ENCODE results near the gene PPHLN1. TPM values are rescaled to one million over a fixed set of nuclear protein-coding genes. Genes with fewer than 3 reads are reported as not detected.

The PPHLN1 gene
- total RNA-seq, 2 donors from 2014 or later = 56.9 to 63.1 TPM

GRCh38 chr12:42296503-42297109 lies 29.4 kb upstream of the PPHLN1 start:
- no peak for ATAC-seq (replicated peaks in 1 of 2)

GRCh38 chr12:42298887-42299286 lies 27.1 kb upstream of the PPHLN1 start:
- Mint-ChIP-seq H3K4me1 (ENCODE audit: low read depth) (peaks cover 25% of the 10 kb centered on the region), H3K9me3 (no peaks in the 10 kb centered on the region), H3K36me3 (ENCODE audit: insufficient read depth in 2 of 2) (no peaks in the 10 kb centered on the region), H3K4me3 (peak overlapping the region; percentile 12 to 46), H3K27me3 (ENCODE audit: low read depth) (no peaks in the 10 kb centered on the region), H3K27ac (peak overlapping the region; percentile 77)
- DNase-seq (no peak), ATAC-seq (replicated peaks in 1 of 2) (no peak)

More at GRCh38 chr12:42296503-42297109, 29.4 kb upstream of the PPHLN1 start:
- Mint-ChIP-seq H3K36me3 (ENCODE audit: insufficient read depth in 2 of 2) (no peaks in the 10 kb centered on the region), H3K9me3 (no peaks in the 10 kb centered on the region), H3K27me3 (ENCODE audit: low read depth) (no peaks in the 10 kb centered on the region), H3K4me3 (no peak overlapping the region), H3K4me1 (ENCODE audit: low read depth) (peaks cover 25% of the 10 kb centered on the region), H3K27ac (no peak overlapping the region)
- no peak for DNase-seq

- peak; percentile 97 to 99 for ATAC-seq (replicated peaks in 1 of 2)
- Mint-ChIP-seq H3K4me3 (peak overlapping the region; percentile 46 to 58), H3K27ac (peak overlapping the region; percentile 32), H3K36me3 (ENCODE audit: insufficient read depth in 2 of 2) (no peaks in the 10 kb centered on the region), H3K27me3 (ENCODE audit: low read depth) (no peaks in the 10 kb centered on the region), H3K9me3 (no peaks in the 10 kb centered on the region), H3K4me1 (ENCODE audit: low read depth) (peaks cover 25% of the 10 kb centered on the region)
- peak; percentile 63 to 79 for DNase-seq
Observed at GRCh38 chr12:42299392-42300308, 26.3 kb upstream of the PPHLN1 start.

- ATAC-seq (replicated peaks in 1 of 2) = no peak
- Mint-ChIP-seq H3K27me3 (ENCODE audit: low read depth) (no peaks in the 10 kb centered on the region), H3K4me1 (ENCODE audit: low read depth) (no peaks in the 10 kb centered on the region), H3K4me3 (no peak overlapping the region), H3K36me3 (ENCODE audit: insufficient read depth in 2 of 2) (peaks cover 0 to 1% of the 10 kb centered on the region in 2 donors), H3K9me3 (no peaks in the 10 kb centered on the region), H3K27ac (no peak overlapping the region)
- no peak for DNase-seq
Observed at GRCh38 chr12:42306297-42306696, 19.7 kb upstream of the PPHLN1 start.

- H3K27ac Mint-ChIP-seq = peak overlapping the region; percentile 33
- ATAC-seq (replicated peaks in 1 of 2) = peak in 1 of 2 donors; percentile 35
- no peaks in the 10 kb centered on the region for H3K27me3 Mint-ChIP-seq (ENCODE audit: low read depth)
- no peaks in the 10 kb centered on the region for H3K9me3 Mint-ChIP-seq
- H3K4me3 Mint-ChIP-seq = no peak overlapping the region
- no peak for DNase-seq
- H3K36me3 Mint-ChIP-seq (ENCODE audit: insufficient read depth in 2 of 2) = peaks cover 0 to 1% of the 10 kb centered on the region in 2 donors
- H3K4me1 Mint-ChIP-seq (ENCODE audit: low read depth) = no peaks in the 10 kb centered on the region
Observed at GRCh38 chr12:42308390-42308789, 17.6 kb upstream of the PPHLN1 start.

- Mint-ChIP-seq H3K4me3 (no peak overlapping the region), H3K27ac (no peak overlapping the region), H3K36me3 (ENCODE audit: insufficient read depth in 2 of 2) (peaks cover 0 to 7% of the 10 kb centered on the region in 2 donors), H3K9me3 (no peaks in the 10 kb centered on the region), H3K27me3 (ENCODE audit: low read depth) (no peaks in the 10 kb centered on the region), H3K4me1 (ENCODE audit: low read depth) (no peaks in the 10 kb centered on the region)
- DNase-seq (no peak), ATAC-seq (replicated peaks in 1 of 2) (no peak)
Observed at GRCh38 chr12:42309996-42310395, 16.0 kb upstream of the PPHLN1 start.

- no peak for ATAC-seq (replicated peaks in 1 of 2)
- Mint-ChIP-seq H3K9me3 (no peaks in the 10 kb centered on the region), H3K27me3 (ENCODE audit: low read depth) (no peaks in the 10 kb centered on the region), H3K36me3 (ENCODE audit: insufficient read depth in 2 of 2) (peaks cover under 1 to 14% of the 10 kb centered on the region in 2 donors), H3K27ac (no peak overlapping the region), H3K4me3 (no peak overlapping the region), H3K4me1 (ENCODE audit: low read depth) (no peaks in the 10 kb centered on the region)
- no peak for DNase-seq
Observed at GRCh38 chr12:42315108-42315507, 10.9 kb upstream of the PPHLN1 start.

- Mint-ChIP-seq H3K36me3 (ENCODE audit: insufficient read depth in 2 of 2) (peaks cover 4 to 16% of the 10 kb centered on the region in 2 donors), H3K27ac (no peak overlapping the region)
Observed at GRCh38 chr12:42320796-42321195, 5.2 kb upstream of the PPHLN1 start.

GRCh38 chr12:42322567-42322966 lies 3.4 kb upstream of the PPHLN1 start:
- Mint-ChIP-seq H3K4me1 (ENCODE audit: low read depth) (peaks cover 11% of the 10 kb centered on the region), H3K9me3 (no peaks in the 10 kb centered on the region), H3K36me3 (ENCODE audit: insufficient read depth in 2 of 2) (peaks cover 14 to 17% of the 10 kb centered on the region in 2 donors), H3K27me3 (ENCODE audit: low read depth) (no peaks in the 10 kb centered on the region), H3K27ac (no peak overlapping the region), H3K4me3 (no peak overlapping the region)
- no peak for DNase-seq
- no peak for ATAC-seq (replicated peaks in 1 of 2)

More at GRCh38 chr12:42320796-42321195, 5.2 kb upstream of the PPHLN1 start:
- no peaks in the 10 kb centered on the region for H3K4me1 Mint-ChIP-seq (ENCODE audit: low read depth)
- no peaks in the 10 kb centered on the region for H3K9me3 Mint-ChIP-seq
- ATAC-seq (replicated peaks in 1 of 2) (no peak), DNase-seq (no peak)
- no peak overlapping the region for H3K4me3 Mint-ChIP-seq
- H3K27me3 Mint-ChIP-seq (ENCODE audit: low read depth) = no peaks in the 10 kb centered on the region

GRCh38 chr12:42323856-42324255 lies 2.1 kb upstream of the PPHLN1 start:
- peaks cover 14 to 15% of the 10 kb centered on the region in 2 donors for H3K36me3 Mint-ChIP-seq (ENCODE audit: insufficient read depth in 2 of 2)
- no peaks in the 10 kb centered on the region for H3K27me3 Mint-ChIP-seq (ENCODE audit: low read depth)
- no peak overlapping the region for H3K27ac Mint-ChIP-seq
- DNase-seq (no peak), ATAC-seq (replicated peaks in 1 of 2) (no peak)
- no peak overlapping the region for H3K4me3 Mint-ChIP-seq
- no peaks in the 10 kb centered on the region for H3K9me3 Mint-ChIP-seq
- H3K4me1 Mint-ChIP-seq (ENCODE audit: low read depth) = peaks cover 23% of the 10 kb centered on the region

GRCh38 chr12:42325326-42325652 lies 678 bp upstream of the PPHLN1 start:
- peaks cover 12 to 13% of the 10 kb centered on the region in 2 donors for H3K36me3 Mint-ChIP-seq (ENCODE audit: insufficient read depth in 2 of 2)
- H3K27ac Mint-ChIP-seq = peak overlapping the region; percentile 94
- H3K9me3 Mint-ChIP-seq = no peaks in the 10 kb centered on the region
- no peaks in the 10 kb centered on the region for H3K27me3 Mint-ChIP-seq (ENCODE audit: low read depth)
- no peak for DNase-seq
- peaks cover 34% of the 10 kb centered on the region for H3K4me1 Mint-ChIP-seq (ENCODE audit: low read depth)
- H3K4me3 Mint-ChIP-seq = peak overlapping the region; percentile 94 to 99
- ATAC-seq (replicated peaks in 1 of 2) = no peak

- DNase-seq (peak in 1 of 2 donors; percentile 8), ATAC-seq (replicated peaks in 1 of 2) (peak; percentile 42 to 54)
- Mint-ChIP-seq H3K27me3 (ENCODE audit: low read depth) (no peaks in the 10 kb centered on the region), H3K36me3 (ENCODE audit: insufficient read depth in 2 of 2) (peaks cover 11 to 13% of the 10 kb centered on the region in 2 donors), H3K4me3 (peak overlapping the region; percentile 94 to 99), H3K4me1 (ENCODE audit: low read depth) (peaks cover 48% of the 10 kb centered on the region), H3K9me3 (no peaks in the 10 kb centered on the region), H3K27ac (peak overlapping the region; percentile 94)
Observed at GRCh38 chr12:42326541-42327226, 717 bp downstream of the PPHLN1 start.

- H3K9me3 Mint-ChIP-seq = no peaks in the 10 kb centered on the region
- peak overlapping the region; percentile 94 for H3K27ac Mint-ChIP-seq
- DNase-seq (no peak), ATAC-seq (replicated peaks in 1 of 2) (no peak)
- peak overlapping the region; percentile 94 to 99 for H3K4me3 Mint-ChIP-seq
- no peaks in the 10 kb centered on the region for H3K27me3 Mint-ChIP-seq (ENCODE audit: low read depth)
- peaks cover 12 to 13% of the 10 kb centered on the region in 2 donors for H3K36me3 Mint-ChIP-seq (ENCODE audit: insufficient read depth in 2 of 2)
- H3K4me1 Mint-ChIP-seq (ENCODE audit: low read depth) = peaks cover 53% of the 10 kb centered on the region
Observed at GRCh38 chr12:42327227-42327590, 1.2 kb downstream of the PPHLN1 start.
